Lung (tissue), 12 donors: ENCODE data around the gene IMPDH2. TPM values are rescaled to one million over a fixed set of nuclear protein-coding genes. Genes with fewer than 3 reads are reported as not detected.

Experiments used
- ATAC-seq: fragments of 200-7000 bp; cut with Tn5 transposase; one replicate; pipeline ENCODE4 v1.9.1; 2020; ENCODE audit warnings: moderate number of reproducible peaks; ENCODE audit not compliant: insufficient read depth, low FRiP score
- DNase-seq, 3 donors: peaks; one replicate each; pipeline ENCODE4 v3.0.0-alpha.2; 2013 to 2017
- H3K27ac ChIP-seq, 2 donors: one replicate each; pipeline ENCODE4 v1.5.1; 2013; ENCODE audit warnings: mild to moderate bottlenecking in 2 of 2, moderate library complexity in 2 of 2, control low read depth in 1 of 2, inconsistent platforms in 1 of 2, low read depth in 1 of 2, low read length in 1 of 2
- H3K27me3 ChIP-seq, 3 donors: one replicate each; pipeline ENCODE4 v1.5.1; 2013; ENCODE audit warnings: low read length in 2 of 3; ENCODE audit not compliant: control insufficient read depth in 3 of 3, insufficient read depth in 3 of 3
- H3K36me3 ChIP-seq, 4 donors: one replicate each; pipeline ENCODE4 v1.5.1; 2013; ENCODE audit warnings: low read length in 4 of 4, mild to moderate bottlenecking in 1 of 4, moderate library complexity in 1 of 4; ENCODE audit not compliant: control insufficient read depth in 4 of 4, insufficient read depth in 4 of 4
- H3K4me1 ChIP-seq, 5 donors: one replicate each; pipeline ENCODE4 v1.5.1; 2013; ENCODE audit warnings: low read length in 5 of 5, mild to moderate bottlenecking in 2 of 5, moderate library complexity in 1 of 5; ENCODE audit not compliant: control insufficient read depth in 5 of 5, insufficient read depth in 5 of 5
- H3K4me3 ChIP-seq: one replicate; pipeline ENCODE4 v1.5.1; 2013; ENCODE audit warnings: mild to moderate bottlenecking, control low read depth, moderate library complexity
- H3K9ac ChIP-seq, 2 donors: one replicate each; pipeline ENCODE4 v1.5.1; 2013; ENCODE audit warnings: low read length in 2 of 2, control low read depth in 1 of 2; ENCODE audit not compliant: insufficient read depth in 1 of 2
- H3K9me3 ChIP-seq, 4 donors: one replicate each; pipeline ENCODE4 v1.5.1; 2013; ENCODE audit warnings: low read length in 3 of 4, mild to moderate bottlenecking in 1 of 4, moderate library complexity in 1 of 4; ENCODE audit not compliant: control insufficient read depth in 4 of 4, insufficient read depth in 3 of 4
- CTCF ChIP-seq: IDR thresholded peaks from 2 replicates; pipeline ENCODE4 v1.5.1; 2012; ENCODE audit warnings: mild to moderate bottlenecking; ENCODE audit errors: control extremely low read depth, extremely low read depth
- WGBS, 2 donors: extraction: QIAGEN DNeasy Blood & Tissue Kit; methylation state at CpG; one replicate each; pipeline ENCODE4 v1.1.7; 2013; 5-methylcytosine and 5-hydroxymethylcytosine counted together
- polyA plus RNA-seq, 2 donors: library from polyadenylated mRNA; stranded (reverse); fragments of 200-250 nt; gene quantifications; one replicate each; pipeline ENCODE4 v1.2.1, GENCODE V29; 2013
- total RNA-seq, 2 donors: library from RNA; depleted of rRNA in 1 of 2; stranded (reverse); fragments of >200 nt in 1 of 2; gene quantifications; one replicate each; pipeline ENCODE4 v1.2.1, GENCODE V29; 2014 to 2021
- donor health status: control.
- donor health status: control.
- donor health status: Bipolar disorder and iron deficiency.
- donor health status: healthy.
- donor health status: DM: yes; HTN: yes; CAD: no.

IMPDH2 gene
- total and polyA plus RNA-seq, 4 donors: 129 to 216 (median 160) TPM

GRCh38 chr3:49019941-49020329 is 9.3 kb downstream of the IMPDH2 start:
- Histone ChIP-seq H3K27me3 (no peaks in the 10 kb centered on the region), H3K36me3 (peaks cover 7 to 37% (median 28%) of the 10 kb centered on the region in 4 donors), H3K9me3 (no peaks in the 10 kb centered on the region), H3K4me3 (no peak overlapping the region), H3K4me1 (peaks cover 6 to 33% (median 12%) of the 10 kb centered on the region in 5 donors), H3K27ac (peak overlapping the region in 1 of 2 donors; percentile 93), H3K9ac (peak overlapping the region in 1 of 2 donors; percentile 74)
- DNase-seq (no peak), ATAC-seq (no peak)
- 26 to 34% methylated on average over 12 of the region's 12 CpGs for WGBS, 2 donors
- TF ChIP-seq CTCF: no peak

GRCh38 chr3:49018707-49019006 is 10.5 kb downstream of the IMPDH2 start:
- Histone ChIP-seq H3K4me1 (peaks cover 6 to 33% (median 12%) of the 10 kb centered on the region in 5 donors), H3K9me3 (no peaks in the 10 kb centered on the region), H3K9ac (peak overlapping the region; percentile 11 to 48), H3K4me3 (peak overlapping the region; percentile 85), H3K27ac (peak overlapping the region; percentile 71 to 90), H3K36me3 (peaks cover 9 to 27% (median 22%) of the 10 kb centered on the region in 4 donors), H3K27me3 (no peaks in the 10 kb centered on the region)
- ATAC-seq (no peak), DNase-seq (no peak)
- 2% methylated on average over 18 of the region's 18 CpGs for WGBS, 2 donors
- TF ChIP-seq CTCF: no peak

GRCh38 chr3:49017971-49018706 is 11.1 kb downstream of the IMPDH2 start, which contains the start of gene DALRD3:
Gene DALRD3, minus strand, starts transcription at chr3:49018580. Its CDS starts 16 bp downstream, at chr3:49018564.
- TF ChIP-seq CTCF: no peak
- peaks cover 9 to 30% (median 21%) of the 10 kb centered on the region in 4 donors for H3K36me3 ChIP-seq
- peak within 1 kb of the TSS; percentile 85 for H3K4me3 ChIP-seq
- ATAC-seq: peak; percentile 4
- peaks cover 6 to 29% (median 12%) of the 10 kb centered on the region in 5 donors for H3K4me1 ChIP-seq
- peak; percentile 74 to 79 (median 77) for DNase-seq
- H3K27ac ChIP-seq: peak within 1 kb of the TSS; percentile 71 to 90
- H3K9ac ChIP-seq: peak within 1 kb of the TSS; percentile 26 to 48
- no peaks in the 10 kb centered on the region for H3K27me3 ChIP-seq
- no peaks in the 10 kb centered on the region for H3K9me3 ChIP-seq
- WGBS, 2 donors: 0% methylated on average over 75 to 85 of the region's 85 CpGs
